Choroid plexus epithelial cell (primary cell): Measurements from ENCODE around the gene CLEC14A.

Experiments
- DNase-seq: peaks from one replicate; pipeline ENCODE4 v3.0.0-alpha.2; 2010; ENCODE audit warnings: low read depth
- H3K4me3 ChIP-seq: 2 replicates; pipeline ENCODE4 v1.5.1; 2011; ENCODE audit warnings: low read depth, mild to moderate bottlenecking, control low read depth, low read length, moderate library complexity
- TF ChIP-seq, protein P1 (sequence below): conservative IDR thresholded peaks from 2 replicates; pipeline ENCODE4 v1.5.1; 2011; ENCODE audit warnings: low read depth, mild to moderate bottlenecking, control low read depth, inconsistent platforms, low read length, moderate library complexity

Gene CLEC14A

DNA sequence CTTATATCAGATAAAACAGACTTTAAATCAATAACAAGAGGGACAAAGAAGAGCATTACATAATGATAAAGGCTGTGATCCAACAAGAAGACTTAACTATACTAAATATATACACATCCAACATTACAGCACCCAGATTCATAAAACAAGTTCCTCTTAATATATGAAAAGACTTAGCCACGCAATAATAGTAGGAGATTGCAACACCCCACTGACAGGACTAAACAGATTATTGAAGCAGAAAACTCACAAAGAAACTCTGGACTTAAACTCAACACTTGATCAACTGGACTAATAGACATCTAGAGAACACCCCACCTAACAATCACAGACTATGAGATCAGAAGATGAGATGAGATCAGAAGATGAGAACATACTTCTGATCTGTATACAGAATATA is 5.7 kb upstream of the CLEC14A start:
- no peak overlapping the region for H3K4me3 ChIP-seq
- TF ChIP-seq, protein P1, sequence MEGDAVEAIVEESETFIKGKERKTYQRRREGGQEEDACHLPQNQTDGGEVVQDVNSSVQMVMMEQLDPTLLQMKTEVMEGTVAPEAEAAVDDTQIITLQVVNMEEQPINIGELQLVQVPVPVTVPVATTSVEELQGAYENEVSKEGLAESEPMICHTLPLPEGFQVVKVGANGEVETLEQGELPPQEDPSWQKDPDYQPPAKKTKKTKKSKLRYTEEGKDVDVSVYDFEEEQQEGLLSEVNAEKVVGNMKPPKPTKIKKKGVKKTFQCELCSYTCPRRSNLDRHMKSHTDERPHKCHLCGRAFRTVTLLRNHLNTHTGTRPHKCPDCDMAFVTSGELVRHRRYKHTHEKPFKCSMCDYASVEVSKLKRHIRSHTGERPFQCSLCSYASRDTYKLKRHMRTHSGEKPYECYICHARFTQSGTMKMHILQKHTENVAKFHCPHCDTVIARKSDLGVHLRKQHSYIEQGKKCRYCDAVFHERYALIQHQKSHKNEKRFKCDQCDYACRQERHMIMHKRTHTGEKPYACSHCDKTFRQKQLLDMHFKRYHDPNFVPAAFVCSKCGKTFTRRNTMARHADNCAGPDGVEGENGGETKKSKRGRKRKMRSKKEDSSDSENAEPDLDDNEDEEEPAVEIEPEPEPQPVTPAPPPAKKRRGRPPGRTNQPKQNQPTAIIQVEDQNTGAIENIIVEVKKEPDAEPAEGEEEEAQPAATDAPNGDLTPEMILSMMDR, result no peak
- DNase-seq, result no peak

DNA sequence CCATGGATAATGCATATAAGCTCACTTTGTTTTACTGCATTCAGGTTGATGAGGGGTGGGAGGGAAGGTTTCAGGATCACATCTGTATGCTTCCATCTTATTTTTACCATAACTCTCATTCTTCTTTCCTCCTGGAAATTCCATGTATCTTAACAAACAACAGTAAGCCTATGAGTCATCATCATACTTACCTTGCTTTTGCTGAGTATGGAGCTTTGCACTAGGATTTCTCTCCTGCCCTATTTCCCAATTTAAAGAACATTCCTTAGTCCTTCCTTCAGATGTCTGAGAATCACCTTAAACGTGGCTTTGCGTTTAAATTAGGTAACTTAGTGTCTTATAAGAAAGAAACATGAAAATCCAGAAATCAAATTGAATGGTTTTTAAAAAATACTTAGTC is 1.6 kb upstream of the CLEC14A start:
- TF ChIP-seq, protein P1, result no peak
- peak; percentile 33 for DNase-seq
- H3K4me3 ChIP-seq, result no peak overlapping the region

DNA sequence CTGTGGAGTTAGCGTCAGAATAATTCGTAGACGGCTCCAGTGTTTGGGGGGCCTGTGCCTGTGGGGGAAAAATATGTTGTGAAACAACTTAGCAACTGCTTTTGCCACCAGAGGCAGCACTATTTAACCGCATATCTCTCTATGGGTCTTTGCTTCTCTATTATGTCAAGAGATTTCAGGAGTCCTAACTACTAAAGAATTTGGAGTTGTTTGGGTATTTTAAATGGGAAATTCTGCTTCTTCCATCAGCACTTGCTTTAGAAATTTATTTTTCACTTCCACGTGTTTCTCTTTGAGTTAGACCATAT is 594 bp upstream of the CLEC14A start:
- TF ChIP-seq, protein P1, result peak; percentile 50
- peak overlapping the region; percentile 52 for H3K4me3 ChIP-seq
- no peak for DNase-seq

DNA sequence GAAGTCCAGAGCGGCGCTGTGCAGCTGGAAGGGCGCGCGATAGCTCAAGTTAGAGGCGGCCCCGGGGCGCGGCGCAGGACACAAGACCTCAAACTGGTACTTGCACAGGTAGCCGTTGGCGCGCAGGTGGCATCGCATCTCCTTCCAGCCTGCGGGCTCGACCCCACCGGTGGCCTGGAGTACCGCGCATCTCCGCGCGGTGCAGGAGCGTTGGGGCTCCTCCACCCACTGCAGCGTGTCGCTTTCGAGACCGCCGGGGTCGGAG is 553 bp downstream of the CLEC14A start:
- TF ChIP-seq, protein P1, result peak; percentile 9
- DNase-seq, result peak; percentile 22
- peak overlapping the region; percentile 52 for H3K4me3 ChIP-seq

- H3K4me3 ChIP-seq, result peak overlapping the region; percentile 52
- DNase-seq, result no peak
- TF ChIP-seq, protein P1, result no peak
Measured at GRCh38 chr14:38254571-38255407, 1.1 kb downstream of the CLEC14A start.

GRCh38 chr14:38253676-38254075 is 2.2 kb downstream of the CLEC14A start:
- TF ChIP-seq, protein P1, result no peak
- no peak overlapping the region for H3K4me3 ChIP-seq
- no peak for DNase-seq

GRCh38 chr14:38252066-38252710 is 3.7 kb downstream of the CLEC14A start:
- TF ChIP-seq, protein P1, result no peak
- H3K4me3 ChIP-seq, result no peak overlapping the region
- no peak for DNase-seq
